Subcutaneous abdominal adipose tissue (tissue), 5 donors: ENCODE measurements around the gene RUSF1.
A peak's percentile ranks its signal among the peaks of the same experiment; 100 is the strongest.
"Not testable (repeated sequence)": the region's sequence is repeated elsewhere in the genome, so short reads cannot be mapped to it uniquely, and the experiment has no call there.

Source experiments
- H3K27ac ChIP-seq: one replicate; pipeline ENCODE4 v1.7.0; 2013; ENCODE audit warnings: low read depth, mild to moderate bottlenecking, inconsistent platforms, low read length, moderate library complexity
- H3K27me3 ChIP-seq, 5 donors: one replicate each; pipeline ENCODE4 v1.7.0; 2013; ENCODE audit warnings: low read length in 5 of 5, inconsistent platforms in 1 of 5; ENCODE audit not compliant: control insufficient read depth in 5 of 5, insufficient read depth in 4 of 5
- H3K36me3 ChIP-seq, 5 donors: one replicate each; pipeline ENCODE4 v1.7.0; 2013; ENCODE audit warnings: low read length in 5 of 5; ENCODE audit not compliant: control insufficient read depth in 5 of 5, insufficient read depth in 5 of 5
- H3K4me1 ChIP-seq, 5 donors: one replicate each; pipeline ENCODE4 v1.7.0; 2013; ENCODE audit warnings: low read length in 5 of 5, mild to moderate bottlenecking in 3 of 5, moderate library complexity in 1 of 5; ENCODE audit not compliant: control insufficient read depth in 5 of 5, insufficient read depth in 5 of 5
- H3K4me3 ChIP-seq, 5 donors: one replicate each; pipeline ENCODE4 v1.7.0; 2013; ENCODE audit warnings: low read length in 5 of 5, low read depth in 1 of 5
- H3K9ac ChIP-seq, 5 donors: one replicate each; pipeline ENCODE4 v1.7.0; 2013; ENCODE audit warnings: low read length in 5 of 5, mild to moderate bottlenecking in 4 of 5, moderate library complexity in 3 of 5
- H3K9me3 ChIP-seq, 5 donors: one replicate each; pipeline ENCODE4 v1.7.0; 2013; ENCODE audit warnings: low read length in 5 of 5; ENCODE audit not compliant: control insufficient read depth in 5 of 5
- donor health status: healthy.
- donor health status: healthy.
- donor health status: healthy.
- donor health status: healthy.
- donor health status: healthy.

RUSF1 gene

GRCh38 chr16:31507929-31508705 is at the start of gene RUSF1:
RUSF1 (minus strand) TSS chr16:31508391; CDS start chr16:31508373, 18 bp downstream.
- Histone ChIP-seq H3K4me1 (peaks cover 6 to 43% (median 34%) of the 10 kb centered on the region in 5 donors), H3K9ac (peak within 1 kb of the TSS; percentile 97 to 99 (median 98)), H3K27ac (peak within 1 kb of the TSS; percentile 86), H3K4me3 (peak within 1 kb of the TSS; percentile 93 to 98 (median 93)), H3K27me3 (no peaks in the 10 kb centered on the region), H3K9me3 (no peaks in the 10 kb centered on the region), H3K36me3 (peaks cover 0 to 14% (median 5%) of the 10 kb centered on the region in 5 donors)

- H3K4me3 ChIP-seq = no peak overlapping the region
- H3K4me1 ChIP-seq = peaks cover 0 to under 1% (median 0%) of the 10 kb centered on the region in 5 donors
- H3K9ac ChIP-seq = no peak overlapping the region
- H3K27me3 ChIP-seq = peaks cover 2 to 7% (median 4%) of the 10 kb centered on the region in 5 donors
- no peak overlapping the region for H3K27ac ChIP-seq
- H3K36me3 ChIP-seq = no peaks in the 10 kb centered on the region
- peaks cover 0 to 15% (median 6%) of the 10 kb centered on the region in 5 donors for H3K9me3 ChIP-seq
These were observed 34.6 kb upstream of the RUSF1 start for GRCh38 chr16:31542763-31543162.

- not testable (repeated sequence) for H3K9ac ChIP-seq, H3K4me1 ChIP-seq, H3K27ac ChIP-seq, H3K36me3 ChIP-seq, H3K4me3 ChIP-seq
- Histone ChIP-seq H3K27me3 (peaks cover 9 to 15% (median 11%) of the 10 kb centered on the region in 5 donors), H3K9me3 (peaks cover 0 to 15% (median 6%) of the 10 kb centered on the region in 5 donors)
These were observed 31.6 kb upstream of the RUSF1 start for GRCh38 chr16:31539762-31540161.

- H3K27ac ChIP-seq, H3K9ac ChIP-seq, H3K4me1 ChIP-seq, H3K36me3 ChIP-seq, H3K4me3 ChIP-seq: not testable (repeated sequence)
- Histone ChIP-seq H3K27me3 (peaks cover 9 to 15% (median 11%) of the 10 kb centered on the region in 5 donors), H3K9me3 (peaks cover 0 to 15% (median 6%) of the 10 kb centered on the region in 5 donors)
These were observed 30.0 kb upstream of the RUSF1 start for GRCh38 chr16:31538243-31538598.

GRCh38 chr16:31537362-31538242 is 29.4 kb upstream of the RUSF1 start:
- Histone ChIP-seq H3K27me3 (peaks cover 9 to 15% (median 11%) of the 10 kb centered on the region in 5 donors), H3K4me3 (peak overlapping the region in 3 of 5 donors; percentile 34 to 49 (median 44)), H3K9ac (no peak overlapping the region), H3K9me3 (peaks cover 0 to 12% (median 6%) of the 10 kb centered on the region in 5 donors), H3K36me3 (no peaks in the 10 kb centered on the region), H3K27ac (no peak overlapping the region), H3K4me1 (peaks cover 0 to 6% (median 5%) of the 10 kb centered on the region in 5 donors)

GRCh38 chr16:31536804-31537361 is 28.7 kb upstream of the RUSF1 start:
- Histone ChIP-seq H3K36me3 (no peaks in the 10 kb centered on the region), H3K27me3 (peaks cover 9 to 21% (median 11%) of the 10 kb centered on the region in 5 donors), H3K4me1 (peaks cover 0 to 6% (median 5%) of the 10 kb centered on the region in 5 donors), H3K4me3 (peak overlapping the region in 3 of 5 donors; percentile 34 to 49 (median 44)), H3K9ac (no peak overlapping the region), H3K27ac (no peak overlapping the region), H3K9me3 (peaks cover 0 to 10% (median 6%) of the 10 kb centered on the region in 5 donors)

GRCh38 chr16:31535737-31536136 is 27.5 kb upstream of the RUSF1 start:
- no peaks in the 10 kb centered on the region for H3K36me3 ChIP-seq
- H3K27me3 ChIP-seq = peaks cover 9 to 21% (median 14%) of the 10 kb centered on the region in 5 donors
- no peak overlapping the region for H3K4me3 ChIP-seq
- peaks cover 0 to 6% (median 5%) of the 10 kb centered on the region in 5 donors for H3K4me1 ChIP-seq
- H3K9me3 ChIP-seq = peaks cover 0 to 10% (median 5%) of the 10 kb centered on the region in 5 donors
- H3K9ac ChIP-seq = no peak overlapping the region
- H3K27ac ChIP-seq = no peak overlapping the region

- H3K9ac ChIP-seq = no peak overlapping the region
- H3K9me3 ChIP-seq = no peaks in the 10 kb centered on the region
- peaks cover 0 to 8% (median 6%) of the 10 kb centered on the region in 5 donors for H3K4me1 ChIP-seq
- no peak overlapping the region for H3K27ac ChIP-seq
- no peaks in the 10 kb centered on the region for H3K36me3 ChIP-seq
- no peak overlapping the region for H3K4me3 ChIP-seq
- H3K27me3 ChIP-seq = peaks cover 13 to 34% (median 30%) of the 10 kb centered on the region in 5 donors
These were observed 24.7 kb upstream of the RUSF1 start for GRCh38 chr16:31532896-31533295.

GRCh38 chr16:31532120-31532519 is 23.9 kb upstream of the RUSF1 start:
- Histone ChIP-seq H3K36me3 (no peaks in the 10 kb centered on the region), H3K9ac (no peak overlapping the region), H3K4me3 (no peak overlapping the region), H3K4me1 (peaks cover 0 to 2% (median 0%) of the 10 kb centered on the region in 5 donors), H3K27me3 (peaks cover 11 to 33% (median 23%) of the 10 kb centered on the region in 5 donors), H3K27ac (no peak overlapping the region), H3K9me3 (no peaks in the 10 kb centered on the region)
